ENCODE results near the gene TCF12.

Gene TCF12

DNA sequence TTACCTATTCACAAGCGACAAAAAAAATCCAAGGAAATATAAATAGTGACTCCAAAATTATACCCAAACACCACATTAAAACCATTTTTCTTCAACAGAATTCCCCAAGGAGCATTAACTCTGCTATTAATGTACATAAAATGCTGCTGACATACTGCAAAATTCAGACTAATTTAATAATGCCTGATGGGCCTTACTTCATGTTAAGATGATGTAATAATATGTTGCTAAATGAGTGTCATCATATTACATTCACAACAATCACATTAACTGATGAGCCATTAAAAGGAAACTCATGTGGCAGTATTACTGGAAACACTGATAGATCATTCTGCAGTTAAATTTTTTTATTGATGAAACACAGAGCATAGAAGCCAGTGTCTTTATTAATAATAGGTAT is 253.0 kb downstream of the TCF12 start:
- no peak for DNase-seq (ENCODE audit: low read depth)

DNA sequence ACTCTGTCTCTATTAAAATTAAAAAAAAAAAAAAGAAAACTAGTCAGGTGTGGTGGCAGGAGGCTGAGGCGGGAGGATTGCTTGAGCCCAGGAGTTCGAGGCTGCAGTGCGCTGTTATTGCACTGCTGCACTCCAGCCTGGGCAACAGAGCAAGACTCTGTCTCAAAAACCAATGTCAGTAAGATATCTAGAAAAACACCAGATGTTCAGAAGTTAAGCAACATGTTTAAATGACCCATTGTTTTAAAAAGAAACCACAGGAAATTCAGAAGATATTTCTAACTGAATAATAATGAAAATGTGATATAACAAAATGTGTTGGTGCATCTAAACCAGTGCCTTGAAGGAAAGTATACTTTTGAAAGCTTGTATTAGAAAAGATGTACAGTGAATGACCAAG is 254.5 kb downstream of the TCF12 start:
- DNase-seq (ENCODE audit: low read depth), result no peak

- no peak for DNase-seq (ENCODE audit: low read depth)
These were observed 264.6 kb downstream of the TCF12 start for GRCh38 chr15:57183041-57183440.

GRCh38 chr15:57183614-57184344 is 265.3 kb downstream of the TCF12 start:
- DNase-seq (ENCODE audit: low read depth), result no peak

GRCh38 chr15:57184502-57184901 is 266.1 kb downstream of the TCF12 start:
- DNase-seq (ENCODE audit: low read depth), result no peak

- no peak for DNase-seq (ENCODE audit: low read depth)
These were observed 267.1 kb downstream of the TCF12 start for GRCh38 chr15:57185507-57186074.

DNA sequence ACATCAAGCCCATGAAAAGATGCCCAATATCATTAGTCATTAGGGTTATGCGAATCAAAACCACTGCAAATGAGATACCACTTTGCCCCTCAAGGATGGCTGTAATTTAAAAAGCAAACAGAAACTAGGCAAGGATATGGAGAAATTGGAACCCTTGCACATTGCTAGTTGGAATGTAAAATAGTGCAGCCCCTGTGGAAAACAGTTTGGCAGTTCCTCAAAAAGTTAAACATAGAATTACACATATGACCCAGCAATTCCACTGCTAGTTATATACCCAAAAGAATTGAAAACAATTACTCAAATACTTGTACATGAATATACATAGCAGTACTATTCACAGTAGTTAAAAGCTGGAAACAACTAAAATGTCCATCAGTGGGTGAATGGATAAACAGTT is 271.0 kb downstream of the TCF12 start:
- no peak for DNase-seq (ENCODE audit: low read depth)

GRCh38 chr15:57190208-57190607 is 271.8 kb downstream of the TCF12 start:
- DNase-seq (ENCODE audit: low read depth), result no peak

GRCh38 chr15:57193161-57193560 is 274.7 kb downstream of the TCF12 start:
- DNase-seq (ENCODE audit: low read depth), result no peak

DNA sequence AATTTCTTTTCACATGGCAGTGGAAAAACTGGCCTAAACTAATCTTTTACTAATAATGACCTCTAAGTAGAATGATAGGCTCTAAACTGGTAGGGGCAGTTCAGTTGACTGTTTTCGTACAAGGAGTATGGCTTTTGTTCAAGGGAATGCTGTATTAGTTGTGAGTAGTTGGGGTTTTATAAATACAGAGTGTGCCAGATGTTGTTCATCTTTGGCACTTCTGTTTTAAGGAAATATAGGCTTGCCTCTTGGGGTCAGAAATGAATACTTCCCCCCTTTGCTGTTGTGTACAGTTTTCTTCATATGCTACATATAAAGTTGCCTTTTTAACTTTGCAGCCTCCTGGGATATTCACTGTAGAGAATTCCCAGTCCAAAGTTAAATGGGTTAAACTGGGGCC is 276.9 kb downstream of the TCF12 start:
- no peak for DNase-seq (ENCODE audit: low read depth)

DNA sequence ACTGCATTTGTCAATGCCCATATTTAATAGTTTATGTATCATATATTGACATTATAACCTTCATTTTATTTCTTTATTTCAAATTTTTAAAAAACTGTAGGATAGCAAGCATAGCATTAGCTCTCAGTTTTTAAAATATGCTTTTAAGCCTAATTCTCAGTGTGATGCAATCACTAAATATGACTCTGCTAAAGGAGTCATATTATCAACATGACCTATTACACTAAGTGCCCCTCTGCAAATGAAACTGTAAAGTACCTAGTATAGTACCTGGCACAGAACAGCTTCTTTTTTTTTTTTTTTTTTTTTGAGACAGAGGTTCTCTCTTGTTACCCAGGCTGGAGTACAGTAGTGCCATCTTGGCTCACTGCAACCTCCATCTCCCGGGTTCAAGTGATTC is 278.4 kb downstream of the TCF12 start:
- DNase-seq (ENCODE audit: low read depth), result no peak

DNA sequence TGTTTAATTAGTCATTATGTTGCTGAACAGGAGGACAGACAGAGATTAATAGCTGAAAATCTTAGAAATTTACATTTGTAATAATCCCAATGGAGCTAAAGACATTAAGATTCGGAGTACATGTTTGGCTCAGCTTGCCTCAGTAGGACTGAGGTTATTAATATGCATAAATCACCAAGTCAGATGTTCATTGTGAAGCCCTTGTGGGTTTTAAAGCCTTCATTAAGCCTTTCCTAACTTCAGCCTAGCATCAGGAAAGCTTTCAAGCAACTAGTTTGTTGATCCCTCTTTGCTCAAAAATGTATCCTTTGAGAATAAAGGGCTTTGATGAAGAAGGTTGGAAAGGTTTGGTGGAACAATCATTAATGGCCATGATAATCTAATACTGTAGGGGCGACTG is 279.7 kb downstream of the TCF12 start:
- DNase-seq (ENCODE audit: low read depth), result no peak

DNA sequence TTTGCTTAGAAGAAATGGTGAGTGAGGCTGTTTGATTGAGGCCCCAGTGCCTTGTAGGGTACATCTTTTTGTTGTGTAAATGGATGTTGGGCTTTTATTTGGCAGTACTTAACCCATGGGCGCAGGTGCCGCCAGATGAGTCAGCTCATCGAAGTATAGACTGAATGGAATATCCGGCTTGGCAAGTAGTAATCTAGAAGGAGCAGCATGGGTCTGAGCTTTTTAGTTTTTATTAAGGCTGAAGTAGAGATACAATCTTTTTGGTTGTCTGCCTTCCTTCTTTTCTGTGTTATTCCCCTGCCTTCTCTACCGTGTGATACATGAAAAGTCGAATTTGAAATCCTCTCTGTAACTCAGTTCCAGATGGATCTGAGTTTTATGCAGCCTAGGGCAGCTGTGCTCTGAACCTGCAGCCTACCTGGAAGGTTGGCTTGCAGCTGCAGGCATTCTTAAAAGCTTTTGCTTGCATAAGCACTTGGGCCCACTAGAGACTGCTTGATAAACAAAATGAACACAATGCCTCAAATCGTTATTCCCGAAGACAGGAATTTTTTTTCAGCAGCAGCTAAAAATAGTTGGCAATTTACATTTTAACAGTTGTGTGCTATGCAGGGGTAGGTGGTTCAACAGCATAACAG is 280.3 kb downstream of the TCF12 start:
- no peak for DNase-seq (ENCODE audit: low read depth)

DNA sequence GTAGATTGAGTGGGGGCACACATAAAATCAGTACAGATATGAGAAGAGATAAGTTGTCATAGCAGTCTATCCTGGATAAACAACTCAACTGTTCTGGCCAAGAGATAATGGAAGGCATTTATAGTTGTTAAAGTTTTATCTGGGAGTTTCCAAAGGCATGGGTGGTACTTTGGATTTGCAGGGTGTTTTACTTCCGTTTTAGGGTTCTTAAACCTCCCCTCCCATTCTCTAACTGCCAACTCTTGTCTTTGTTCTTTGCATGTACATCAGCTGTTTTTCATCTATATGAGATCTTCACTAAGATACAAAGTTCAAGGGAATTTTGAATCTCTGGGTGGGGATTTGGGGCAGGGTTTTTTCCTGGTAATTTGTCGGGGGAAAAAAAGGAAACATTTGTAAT is 283.1 kb downstream of the TCF12 start:
- DNase-seq (ENCODE audit: low read depth), result no peak

DNA sequence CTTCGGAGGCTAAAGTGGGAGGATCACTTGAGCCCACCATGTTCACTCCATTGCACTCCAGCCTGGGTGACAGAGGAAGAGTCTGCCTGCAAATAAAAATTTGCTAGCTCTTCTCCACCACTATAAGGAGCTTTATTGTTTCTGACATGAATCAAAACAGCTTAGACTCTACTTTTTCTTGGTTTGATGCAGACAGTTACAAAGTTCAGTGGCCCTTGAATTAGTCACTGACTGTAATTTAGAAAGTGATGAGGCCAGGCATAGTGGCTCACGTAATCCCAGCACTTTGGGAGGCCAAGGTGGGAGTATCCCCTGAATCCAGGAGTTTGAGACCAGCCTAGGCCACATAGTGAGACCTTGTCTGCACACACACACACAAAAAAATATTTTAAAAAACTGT is 285.5 kb downstream of the TCF12 start:
- no peak for DNase-seq (ENCODE audit: low read depth)

GRCh38 chr15:57205027-57205855 is 286.8 kb downstream of the TCF12 start:
- DNase-seq (ENCODE audit: low read depth), result no peak

DNA sequence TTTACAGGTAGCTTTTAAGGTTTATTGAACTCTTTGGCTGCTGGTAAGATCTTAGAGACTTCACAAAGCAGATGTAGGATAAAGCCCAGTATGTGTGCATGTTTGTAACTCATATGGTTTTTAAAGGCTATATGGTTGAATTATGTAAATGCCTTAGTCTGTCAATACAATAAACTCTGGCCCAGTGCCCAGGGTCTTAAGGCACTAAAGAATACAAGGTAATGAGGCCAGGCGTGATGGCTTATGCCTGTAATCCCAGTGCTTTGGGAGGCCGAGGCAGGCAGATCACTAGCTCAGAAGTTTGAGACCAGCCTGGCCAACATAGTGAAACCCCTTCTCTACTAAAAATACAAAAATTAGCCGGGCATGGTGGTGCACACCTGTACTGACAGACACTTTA is 287.6 kb downstream of the TCF12 start:
- no peak for DNase-seq (ENCODE audit: low read depth)

- DNase-seq (ENCODE audit: low read depth), result no peak
These were observed 295.4 kb downstream of the TCF12 start for GRCh38 chr15:57213862-57214261.

DNA sequence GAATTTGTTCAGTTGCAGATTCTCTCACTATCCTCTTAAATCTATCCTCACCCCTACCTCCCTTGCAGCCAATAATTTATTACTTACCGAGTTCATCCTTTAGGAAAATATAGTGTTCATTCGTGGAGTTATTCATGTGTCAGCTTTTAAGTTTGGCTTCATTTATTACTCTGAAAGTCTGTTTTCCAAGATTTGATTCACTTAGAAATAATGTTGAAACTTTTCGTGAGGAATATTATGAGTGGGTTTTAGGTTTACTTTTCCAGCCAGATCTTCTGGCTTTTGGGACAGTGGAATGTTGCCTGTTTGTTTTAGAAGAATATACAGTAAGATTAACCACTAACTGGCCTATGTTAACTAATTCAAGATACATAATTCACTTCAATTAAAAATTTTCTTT is 296.9 kb downstream of the TCF12 start:
- no peak for DNase-seq (ENCODE audit: low read depth)

- DNase-seq (ENCODE audit: low read depth), result no peak
These were observed 297.4 kb downstream of the TCF12 start for GRCh38 chr15:57215881-57216280.

DNA sequence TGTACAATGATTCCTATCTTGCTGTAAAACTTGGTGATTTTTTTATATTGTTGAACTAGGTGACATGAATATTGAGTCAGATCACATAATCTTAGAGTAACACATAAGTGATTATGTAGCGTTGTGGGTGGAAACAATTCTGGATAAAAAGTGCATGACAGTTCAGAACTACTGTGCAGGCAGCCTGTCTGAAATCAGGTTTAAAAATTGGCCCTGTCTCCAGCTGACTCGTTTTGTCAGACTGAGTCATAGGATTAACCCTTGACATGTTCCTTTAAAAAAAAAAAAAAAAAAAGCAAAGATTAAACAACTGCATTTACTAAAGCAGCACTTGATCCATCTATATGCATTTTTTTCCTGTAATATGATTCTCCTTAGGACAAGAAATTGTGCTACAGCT is 297.8 kb downstream of the TCF12 start:
- no peak for DNase-seq (ENCODE audit: low read depth)

- DNase-seq (ENCODE audit: low read depth), result no peak
These were observed 299.5 kb downstream of the TCF12 start for GRCh38 chr15:57217778-57218598.
